Kidney (tissue), 14 donors: ENCODE measurements around the gene INO80E. TPM values are rescaled to one million over a fixed set of nuclear protein-coding genes. Genes with fewer than 3 reads are reported as not detected.

ENCODE experiments used
- DNase-seq, 5 donors: peaks; one replicate each; pipeline ENCODE4 v3.0.0-alpha.2; 2013 to 2020
- FAIRE-seq: peaks from 2 replicates; lab custom pipeline; 2012; peaks lifted over from hg19 to GRCh38; lab: Jason Lieb, UNC
- H3K27ac ChIP-seq, 2 donors: one replicate each; pipeline ENCODE4 v1.7.0; 2013; ENCODE audit warnings: low read depth in 2 of 2, low read length in 2 of 2, inconsistent platforms in 1 of 2
- H3K27me3 ChIP-seq: one replicate; pipeline ENCODE4 v1.7.1; 2013; ENCODE audit warnings: low read length, inconsistent platforms; ENCODE audit not compliant: control insufficient read depth, insufficient read depth
- H3K36me3 ChIP-seq, 3 donors: one replicate each; pipeline versions ENCODE4 v1.7.0 to v1.7.1; 2013; ENCODE audit warnings: low read length in 3 of 3, control low read depth in 1 of 3, inconsistent platforms in 1 of 3; ENCODE audit not compliant: insufficient read depth in 3 of 3, control insufficient read depth in 2 of 3
- H3K4me1 ChIP-seq, 3 donors: one replicate each; pipeline versions ENCODE4 v1.7.0 to v1.7.1; 2013; ENCODE audit warnings: low read length in 3 of 3, inconsistent platforms in 1 of 3, low read depth in 1 of 3; ENCODE audit not compliant: control insufficient read depth in 2 of 3, insufficient read depth in 2 of 3
- H3K4me3 ChIP-seq, 3 donors: one replicate each; pipeline versions ENCODE4 v1.7.0 to v1.8.1; 2013; ENCODE audit warnings: low read length in 3 of 3, control low read depth in 1 of 3, inconsistent platforms in 1 of 3
- H3K9ac ChIP-seq, 3 donors: one replicate each; pipeline versions ENCODE4 v1.7.0 to v1.7.1; 2013; ENCODE audit warnings: low read length in 3 of 3, control low read depth in 1 of 3, inconsistent platforms in 1 of 3
- H3K9me3 ChIP-seq, 3 donors: one replicate each; pipeline versions ENCODE4 v1.7.0 to v1.7.1; 2013; ENCODE audit warnings: low read length in 3 of 3, control low read depth in 1 of 3, inconsistent platforms in 1 of 3; ENCODE audit not compliant: control insufficient read depth in 2 of 3, insufficient read depth in 1 of 3
- CTCF ChIP-seq: IDR thresholded peaks from 3 replicates; pipeline ENCODE4 v1.5.1; 2012; ENCODE audit warnings: mild to moderate bottlenecking, moderate library complexity, borderline replicate concordance; ENCODE audit not compliant: insufficient read depth; ENCODE audit errors: extremely low read depth
- intact Hi-C: fragments of 100-400 bp; cut with DNase I; formaldehyde crosslinking; loops from one replicate; pipeline ENCODE4 v1.11.1; 2022
- polyA plus RNA-seq: library from polyadenylated mRNA; stranded (reverse); fragments of 350-450 nt; fragmentation: Illumina TruSeq; extraction: RNeasy Lipid Tissue Mini Kit (QIAGEN cat#74804); gene quantifications from one replicate; pipeline ENCODE4 v1.2.3, GENCODE V29; 2014; ENCODE audit warnings: low read depth, low replicate concordance; ENCODE audit not compliant: insufficient read depth
- total RNA-seq: library from RNA; stranded (reverse); fragmentation: NEBNext Ultra II Directional; extraction: Animal tissue kit (Norgen Biotek cat#: 25700); gene quantifications from one replicate; pipeline ENCODE4 v1.2.1, GENCODE V29; 2021
- donor health status: control.
- donor health status: control.
- donor health status: control.
- donor health status: control.
- donor health status: control.
- donor health status: DM: yes; HTN: yes; CAD: no.
- donor health status: Normal renal cell carcinoma (clear cell type).

INO80E gene
- total and polyA plus RNA-seq, 2 donors from 2014 or later, result 52.7 to 74.1 TPM

- no peak for FAIRE-seq
- no peaks in the 10 kb centered on the region for H3K9me3 ChIP-seq
- no peak overlapping the region for H3K4me3 ChIP-seq
- no peaks in the 10 kb centered on the region for H3K4me1 ChIP-seq
- H3K9ac ChIP-seq, result no peak overlapping the region
- TF ChIP-seq CTCF, result no peak
- H3K36me3 ChIP-seq, result peaks cover 7 to 80% (median 74%) of the 10 kb centered on the region in 3 donors
- DNase-seq, result no peak
- H3K27me3 ChIP-seq, result no peaks in the 10 kb centered on the region
- H3K27ac ChIP-seq, result no peak overlapping the region
- intact Hi-C loops, result no loop called here
Observed at GRCh38 chr16:29984137-29984763, 11.8 kb upstream of the INO80E start.

- FAIRE-seq, result no peak
- no peak overlapping the region for H3K27ac ChIP-seq
Observed at GRCh38 chr16:29984764-29985147, 11.3 kb upstream of the INO80E start.

DNA sequence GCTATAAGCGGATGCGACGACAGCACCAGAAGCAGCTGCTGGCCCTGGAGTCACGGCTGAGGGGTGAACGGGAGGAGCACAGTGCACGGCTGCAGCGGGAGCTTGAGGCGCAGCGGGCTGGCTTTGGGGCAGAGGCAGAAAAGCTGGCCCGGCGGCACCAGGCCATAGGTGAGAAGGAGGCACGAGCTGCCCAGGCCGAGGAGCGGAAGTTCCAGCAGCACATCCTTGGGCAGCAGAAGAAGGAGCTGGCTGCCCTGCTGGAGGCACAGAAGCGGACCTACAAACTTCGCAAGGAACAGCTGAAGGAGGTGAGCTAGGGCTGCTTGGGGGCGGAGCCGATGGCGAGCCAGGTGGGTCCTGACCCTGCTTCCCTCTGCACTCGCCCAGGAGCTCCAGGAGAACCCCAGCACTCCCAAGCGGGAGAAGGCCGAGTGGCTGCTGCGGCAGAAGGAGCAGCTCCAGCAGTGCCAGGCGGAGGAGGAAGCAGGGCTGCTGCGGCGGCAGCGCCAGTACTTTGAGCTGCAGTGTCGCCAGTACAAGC is 10.7 kb upstream of the INO80E start:
- Histone ChIP-seq H3K4me1 (no peaks in the 10 kb centered on the region), H3K27me3 (no peaks in the 10 kb centered on the region), H3K27ac (no peak overlapping the region), H3K4me3 (no peak overlapping the region), H3K9me3 (no peaks in the 10 kb centered on the region), H3K9ac (no peak overlapping the region), H3K36me3 (peaks cover 2 to 69% (median 68%) of the 10 kb centered on the region in 3 donors)
- DNase-seq (no peak), FAIRE-seq (no peak)
- intact Hi-C loops, result no loop called here
- TF ChIP-seq CTCF, result no peak

More at GRCh38 chr16:29984764-29985147, 11.3 kb upstream of the INO80E start:
- TF ChIP-seq CTCF, result no peak
- Histone ChIP-seq H3K9me3 (no peaks in the 10 kb centered on the region), H3K27me3 (no peaks in the 10 kb centered on the region), H3K4me3 (no peak overlapping the region), H3K36me3 (peaks cover 4 to 75% (median 73%) of the 10 kb centered on the region in 3 donors), H3K9ac (no peak overlapping the region), H3K4me1 (no peaks in the 10 kb centered on the region)
- DNase-seq, result no peak
- intact Hi-C loops, result no loop called here
